ENCODE results near the gene WDR93. TPM values are rescaled to one million over a fixed set of nuclear protein-coding genes. Genes with fewer than 3 reads are reported as not detected.
"Not testable (repeated sequence)": the region's sequence is repeated elsewhere in the genome, so short reads cannot be mapped to it uniquely, and the experiment has no call there.

WDR93 gene
- total RNA-seq, 2 donors from 2014 or later, result 0.19 TPM; not detected in 1

DNA sequence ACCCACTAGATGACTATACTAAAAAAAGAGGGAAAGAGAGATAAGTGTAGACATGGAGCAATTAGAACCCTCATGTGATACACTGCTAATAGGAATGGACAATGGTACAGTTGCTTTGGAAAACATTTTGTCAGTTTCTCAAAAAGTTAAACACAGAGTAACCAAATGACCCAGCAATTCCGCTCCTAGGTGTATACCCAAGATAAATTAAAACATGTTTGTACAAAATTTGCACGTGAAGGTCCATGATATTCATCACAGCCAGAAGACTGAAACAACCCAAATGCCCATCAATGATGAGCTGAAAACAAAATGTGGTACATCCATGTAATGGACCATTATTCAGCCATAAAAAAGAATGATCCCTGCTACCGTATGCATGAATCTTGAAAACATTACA, 97.3 kb downstream of the WDR93 start:
- Mint-ChIP-seq H3K4me3 (no peak overlapping the region), H3K27me3 (ENCODE audit: low read depth) (peaks cover 3% of the 10 kb centered on the region), H3K27ac (no peak overlapping the region), H3K36me3 (ENCODE audit: insufficient read depth in 2 of 2) (peaks cover 0 to 4% of the 10 kb centered on the region in 2 donors), H3K4me1 (ENCODE audit: low read depth) (peaks cover 3% of the 10 kb centered on the region), H3K9me3 (peaks cover 4 to 5% of the 10 kb centered on the region in 2 donors)
- DNase-seq (no peak), ATAC-seq (replicated peaks in 1 of 2) (no peak)

DNA sequence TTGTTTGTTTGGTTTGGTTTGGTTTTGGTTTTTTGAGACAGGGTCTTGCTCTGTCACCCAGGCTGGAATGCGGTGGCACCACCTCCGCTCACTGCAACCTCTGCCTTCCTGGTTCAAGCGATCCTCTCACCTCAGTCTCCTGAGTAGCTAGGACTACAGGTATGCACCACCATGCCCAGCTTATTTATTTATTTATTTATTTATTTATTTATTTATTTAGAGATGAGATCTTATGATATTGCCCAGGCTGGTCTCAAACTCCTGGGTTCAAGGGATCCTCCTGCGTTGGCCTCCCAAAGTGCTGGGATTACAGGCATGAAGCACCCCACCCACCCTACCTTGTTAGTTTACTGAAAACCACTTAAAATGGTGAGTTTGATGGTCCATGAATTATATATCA, 98.0 kb downstream of the WDR93 start:
- DNase-seq; H3K4me1 Mint-ChIP-seq (ENCODE audit: low read depth); H3K4me3 Mint-ChIP-seq; H3K27ac Mint-ChIP-seq; H3K27me3 Mint-ChIP-seq (ENCODE audit: low read depth); ATAC-seq (replicated peaks in 1 of 2); H3K36me3 Mint-ChIP-seq (ENCODE audit: insufficient read depth in 2 of 2); H3K9me3 Mint-ChIP-seq: not testable (repeated sequence)

GRCh38 chr15:89790206-89790605, 99.6 kb downstream of the WDR93 start:
- H3K4me3 Mint-ChIP-seq, result no peak overlapping the region
- H3K9me3 Mint-ChIP-seq, result peaks cover 4 to 5% of the 10 kb centered on the region in 2 donors
- DNase-seq (no peak), ATAC-seq (replicated peaks in 1 of 2) (no peak)
- peaks cover 5% of the 10 kb centered on the region for H3K27me3 Mint-ChIP-seq (ENCODE audit: low read depth)
- peaks cover 0 to 4% of the 10 kb centered on the region in 2 donors for H3K36me3 Mint-ChIP-seq (ENCODE audit: insufficient read depth in 2 of 2)
- H3K4me1 Mint-ChIP-seq (ENCODE audit: low read depth), result no peaks in the 10 kb centered on the region
- no peak overlapping the region for H3K27ac Mint-ChIP-seq

GRCh38 chr15:89790661-89791060, 100.0 kb downstream of the WDR93 start:
- H3K4me3 Mint-ChIP-seq, result no peak overlapping the region
- H3K36me3 Mint-ChIP-seq (ENCODE audit: insufficient read depth in 2 of 2), result peaks cover 0 to 4% of the 10 kb centered on the region in 2 donors
- no peak for DNase-seq
- peaks cover 4 to 5% of the 10 kb centered on the region in 2 donors for H3K9me3 Mint-ChIP-seq
- H3K27me3 Mint-ChIP-seq (ENCODE audit: low read depth), result peaks cover 5% of the 10 kb centered on the region
- H3K27ac Mint-ChIP-seq, result no peak overlapping the region
- H3K4me1 Mint-ChIP-seq (ENCODE audit: low read depth), result no peaks in the 10 kb centered on the region
- no peak for ATAC-seq (replicated peaks in 1 of 2)

DNA sequence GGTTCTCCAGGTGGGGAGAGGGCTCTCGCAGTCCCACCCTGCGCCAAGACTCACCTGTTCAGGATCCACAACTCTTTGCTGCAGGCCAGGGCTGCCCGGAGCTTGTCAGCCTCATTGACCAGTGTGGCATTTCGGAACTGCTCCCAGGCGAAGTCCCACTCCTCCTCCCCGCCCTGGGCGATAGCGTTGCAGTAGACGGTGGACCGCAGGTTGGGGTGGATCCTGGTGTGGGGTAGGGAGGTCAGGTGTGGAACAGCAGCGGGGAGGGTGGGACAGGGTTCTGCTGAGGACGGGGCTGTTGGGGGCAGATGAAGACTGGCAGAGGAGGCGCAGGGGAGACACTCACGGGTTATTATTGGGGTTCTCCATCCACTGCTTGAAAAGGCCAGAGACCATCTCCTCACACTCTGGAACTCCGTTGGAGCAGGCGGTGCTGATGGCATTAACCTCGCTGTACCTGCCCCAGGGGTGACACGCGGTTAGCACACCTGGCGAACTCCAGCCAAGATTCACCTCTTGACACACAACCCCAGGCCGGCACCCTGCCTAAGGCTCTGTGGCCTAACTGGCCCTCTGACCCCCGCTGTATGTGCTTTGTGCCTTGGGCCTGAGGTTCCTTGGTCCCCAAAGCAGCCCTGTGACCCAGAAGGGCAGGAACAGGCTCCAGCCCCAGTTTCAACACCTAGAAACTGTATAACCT, 101.6 kb downstream of the WDR93 start:
- H3K27me3 Mint-ChIP-seq (ENCODE audit: low read depth), result peaks cover 5% of the 10 kb centered on the region
- peaks cover 0 to 4% of the 10 kb centered on the region in 2 donors for H3K36me3 Mint-ChIP-seq (ENCODE audit: insufficient read depth in 2 of 2)
- H3K4me3 Mint-ChIP-seq, result no peak overlapping the region
- DNase-seq (no peak), ATAC-seq (replicated peaks in 1 of 2) (no peak)
- H3K27ac Mint-ChIP-seq, result no peak overlapping the region
- peaks cover 4 to 6% of the 10 kb centered on the region in 2 donors for H3K9me3 Mint-ChIP-seq
- no peaks in the 10 kb centered on the region for H3K4me1 Mint-ChIP-seq (ENCODE audit: low read depth)

Other genes starting within 250 kb of the WDR93 start
- not detected for gene RHCG, start 194.2 kb upstream of the WDR93 start, total RNA-seq
- gene TICRR, start 115.3 kb upstream of the WDR93 start, total RNA-seq, result 10 to 100 TPM; 18.5 to 23.4 TPM
- 1 to 10 TPM; 1.4 to 1.8 TPM for gene KIF7, start 35.3 kb upstream of the WDR93 start, total RNA-seq
- 1 to 10 TPM in 1 of 2 donors, under 1 TPM in 1; 0.88 to 1.3 TPM for gene PLIN1, start 11.4 kb upstream of the WDR93 start, total RNA-seq
- gene PEX11A, start 57 bp upstream of the WDR93 start, total RNA-seq, result 1 to 10 TPM; 4.0 to 7.3 TPM
- gene MESP1, start 60.4 kb downstream of the WDR93 start, total RNA-seq, result 1 to 10 TPM; 2.4 to 4.5 TPM
- gene MESP2, start 85.5 kb downstream of the WDR93 start, total RNA-seq, result not detected
- gene ANPEP, start 124.0 kb downstream of the WDR93 start, total RNA-seq, result under 1 TPM; 0.28 to 0.43 TPM
- gene AP3S2, start 203.2 kb downstream of the WDR93 start, total RNA-seq, result 10 to 100 TPM; 28.5 to 40.2 TPM
- gene ARPIN, start 222.1 kb downstream of the WDR93 start, total RNA-seq, result not detected